ENCODE results near the gene SH2B2. TPM values are rescaled to one million over a fixed set of nuclear protein-coding genes. Genes with fewer than 3 reads are reported as not detected.

SH2B2 gene
- 11.6 TPM for total RNA-seq (ENCODE audit: unreplicated experiment)
- long read RNA-seq, partial matches to known transcripts = 0 of 2 reads
- long read RNA-seq, other reads (novel, unspliced or antisense) = 2 of 2 reads

- Mint-ChIP-seq H3K27ac (ENCODE audit: unreplicated experiment) (peak within 1 kb of the TSS; percentile 43), H3K4me3 (ENCODE audit: unreplicated experiment) (peak within 1 kb of the TSS; percentile 57), H3K9me3 (ENCODE audit: unreplicated experiment) (peaks cover 3% of the 10 kb centered on the region), H3K36me3 (ENCODE audit: unreplicated experiment) (no peaks in the 10 kb centered on the region), H3K27me3 (ENCODE audit: unreplicated experiment) (peaks cover 15% of the 10 kb centered on the region), H3K4me1 (ENCODE audit: low read depth, unreplicated experiment) (peaks cover 13% of the 10 kb centered on the region)
- no peak for TF ChIP-seq CTCF (IDR thresholded peaks at IDR 0.05; ENCODE audit: partially characterized antibody, unreplicated experiment)
- DNase-seq = peak; percentile 70
These were observed at the start of gene SH2B2 for GRCh38 chr7:102286237-102287110. Gene SH2B2, plus strand, starts transcription at chr7:102286868. Its CDS starts 13,683 bp downstream, at chr7:102300551.

- TF ChIP-seq CTCF (IDR thresholded peaks at IDR 0.05; ENCODE audit: partially characterized antibody, unreplicated experiment) = no peak
- H3K9me3 Mint-ChIP-seq (ENCODE audit: unreplicated experiment) = no peaks in the 10 kb centered on the region
- H3K4me1 Mint-ChIP-seq (ENCODE audit: low read depth, unreplicated experiment) = peaks cover 4% of the 10 kb centered on the region
- no peak overlapping the region for H3K27ac Mint-ChIP-seq (ENCODE audit: unreplicated experiment)
- no peak for DNase-seq
- no peaks in the 10 kb centered on the region for H3K27me3 Mint-ChIP-seq (ENCODE audit: unreplicated experiment)
- H3K4me3 Mint-ChIP-seq (ENCODE audit: unreplicated experiment) = no peak overlapping the region
- no peaks in the 10 kb centered on the region for H3K36me3 Mint-ChIP-seq (ENCODE audit: unreplicated experiment)
These were observed 47.4 kb upstream of the SH2B2 start for GRCh38 chr7:102239206-102239820.

GRCh38 chr7:102241431-102241830 is 45.2 kb upstream of the SH2B2 start:
- Mint-ChIP-seq H3K36me3 (ENCODE audit: unreplicated experiment) (no peaks in the 10 kb centered on the region), H3K27me3 (ENCODE audit: unreplicated experiment) (no peaks in the 10 kb centered on the region)

GRCh38 chr7:102244601-102245000 is 42.1 kb upstream of the SH2B2 start:
- Mint-ChIP-seq H3K27ac (ENCODE audit: unreplicated experiment) (no peak overlapping the region), H3K9me3 (ENCODE audit: unreplicated experiment) (peaks cover 2% of the 10 kb centered on the region), H3K36me3 (ENCODE audit: unreplicated experiment) (no peaks in the 10 kb centered on the region), H3K4me1 (ENCODE audit: low read depth, unreplicated experiment) (no peaks in the 10 kb centered on the region), H3K27me3 (ENCODE audit: unreplicated experiment) (no peaks in the 10 kb centered on the region), H3K4me3 (ENCODE audit: unreplicated experiment) (no peak overlapping the region)
- DNase-seq = no peak
- TF ChIP-seq CTCF (IDR thresholded peaks at IDR 0.05; ENCODE audit: partially characterized antibody, unreplicated experiment) = no peak

More at GRCh38 chr7:102241431-102241830, 45.2 kb upstream of the SH2B2 start:
- no peak for DNase-seq
- no peaks in the 10 kb centered on the region for H3K9me3 Mint-ChIP-seq (ENCODE audit: unreplicated experiment)
- H3K4me1 Mint-ChIP-seq (ENCODE audit: low read depth, unreplicated experiment) = peaks cover 3% of the 10 kb centered on the region
- no peak overlapping the region for H3K4me3 Mint-ChIP-seq (ENCODE audit: unreplicated experiment)
- no peak for TF ChIP-seq CTCF (IDR thresholded peaks at IDR 0.05; ENCODE audit: partially characterized antibody, unreplicated experiment)
- H3K27ac Mint-ChIP-seq (ENCODE audit: unreplicated experiment) = no peak overlapping the region

- H3K27me3 Mint-ChIP-seq (ENCODE audit: unreplicated experiment) = no peaks in the 10 kb centered on the region
- peaks cover 3% of the 10 kb centered on the region for H3K9me3 Mint-ChIP-seq (ENCODE audit: unreplicated experiment)
- H3K4me3 Mint-ChIP-seq (ENCODE audit: unreplicated experiment) = no peak overlapping the region
- H3K36me3 Mint-ChIP-seq (ENCODE audit: unreplicated experiment) = no peaks in the 10 kb centered on the region
- no peak for DNase-seq
- H3K4me1 Mint-ChIP-seq (ENCODE audit: low read depth, unreplicated experiment) = peaks cover 17% of the 10 kb centered on the region
- TF ChIP-seq CTCF (IDR thresholded peaks at IDR 0.05; ENCODE audit: partially characterized antibody, unreplicated experiment) = no peak
- H3K27ac Mint-ChIP-seq (ENCODE audit: unreplicated experiment) = no peak overlapping the region
These were observed 38.6 kb upstream of the SH2B2 start for GRCh38 chr7:102248081-102248455.
